ENCODE measurements around the gene TNRC18. TPM values are rescaled to one million over a fixed set of nuclear protein-coding genes. Genes with fewer than 3 reads are reported as not detected.

TNRC18 gene
- polyA plus RNA-seq, 1 of the 3 experiments (the other 2 are of a cell fraction): 34.4 TPM

GRCh38 chr7:5395246-5395645 is 28.4 kb downstream of the TNRC18 start:
- Histone ChIP-seq H3K9me2 (no peaks in the 10 kb centered on the region), H3F3A (replicated peaks; ENCODE audit: insufficient read depth) (peaks cover 6% of the 10 kb centered on the region), H3K9me3 (no peaks in the 10 kb centered on the region), H3K36me3 (replicated peaks in 1 of 2; ENCODE audit: control insufficient read depth in 1 of 2, insufficient read depth in 2 of 2, low read length in 1 of 2) (peaks cover 16 to 31% of the 10 kb centered on the region in 2 experiments), H3K4me2 (no peak overlapping the region), H3K4me1 (ENCODE audit: control insufficient read depth in 1 of 2, insufficient read depth in 2 of 2, low read depth in 1 of 2, low read length in 1 of 2) (no peaks in the 10 kb centered on the region), H3K4me3 (ENCODE audit: low read depth in 2 of 2, low read length in 1 of 2) (no peak overlapping the region), H3K27ac (ENCODE audit: low read depth in 2 of 2, low read length in 1 of 2) (no peak overlapping the region), H3K27me3 (ENCODE audit: insufficient read depth) (no peaks in the 10 kb centered on the region), H3K79me2 (ENCODE audit: insufficient read depth) (peaks cover 97% of the 10 kb centered on the region), H2AFZ (ENCODE audit: low read depth) (no peak overlapping the region), H4K20me1 (ENCODE audit: insufficient read depth) (peaks cover 98% of the 10 kb centered on the region), H3K9ac (no peak overlapping the region)
- WGBS (ENCODE audit: low lambda C conversion rate): 91% methylated on average over 13 of the region's 15 CpGs
- POLR2A ChIA-PET: no interaction called here
- DNase-seq: no peak
- TF ChIP-seq, protein P1, sequence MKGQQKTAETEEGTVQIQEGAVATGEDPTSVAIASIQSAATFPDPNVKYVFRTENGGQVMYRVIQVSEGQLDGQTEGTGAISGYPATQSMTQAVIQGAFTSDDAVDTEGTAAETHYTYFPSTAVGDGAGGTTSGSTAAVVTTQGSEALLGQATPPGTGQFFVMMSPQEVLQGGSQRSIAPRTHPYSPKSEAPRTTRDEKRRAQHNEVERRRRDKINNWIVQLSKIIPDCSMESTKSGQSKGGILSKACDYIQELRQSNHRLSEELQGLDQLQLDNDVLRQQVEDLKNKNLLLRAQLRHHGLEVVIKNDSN (IDR thresholded peaks at IDR 0.05; ENCODE audit: borderline replicate concordance, low read depth): no peak
- TF ChIP-seq EP300 (IDR thresholded peaks at IDR 0.05; ENCODE audit: borderline replicate concordance in 1 of 2, low read depth in 1 of 2, low read length in 1 of 2) (no peak), JUND (IDR thresholded peaks at IDR 0.05) (no peak), RAD21 (IDR thresholded peaks at IDR 0.05; ENCODE audit: low read length) (no peak)
- CTCF ChIA-PET: interaction anchor here (0.7 kb wide), 1 partner anchor 591 kb away, joined by 3 read pairs; no protein-coding TSS in a partner anchor

- Histone ChIP-seq H3K27ac (ENCODE audit: low read depth in 2 of 2, low read length in 1 of 2) (no peak overlapping the region), H3K4me2 (no peak overlapping the region), H3K79me2 (ENCODE audit: insufficient read depth) (peaks cover 97% of the 10 kb centered on the region), H3K9me2 (no peaks in the 10 kb centered on the region), H3K9ac (no peak overlapping the region), H3K27me3 (ENCODE audit: insufficient read depth) (no peaks in the 10 kb centered on the region), H2AFZ (ENCODE audit: low read depth) (no peak overlapping the region), H3K4me1 (ENCODE audit: control insufficient read depth in 1 of 2, insufficient read depth in 2 of 2, low read depth in 1 of 2, low read length in 1 of 2) (no peaks in the 10 kb centered on the region), H4K20me1 (ENCODE audit: insufficient read depth) (peaks cover 97% of the 10 kb centered on the region), H3K36me3 (replicated peaks in 1 of 2; ENCODE audit: control insufficient read depth in 1 of 2, insufficient read depth in 2 of 2, low read length in 1 of 2) (peaks cover 16 to 35% of the 10 kb centered on the region in 2 experiments), H3K4me3 (ENCODE audit: low read depth in 2 of 2, low read length in 1 of 2) (no peak overlapping the region), H3K9me3 (no peaks in the 10 kb centered on the region), H3F3A (replicated peaks; ENCODE audit: insufficient read depth) (peaks cover 6% of the 10 kb centered on the region)
- DNase-seq: peak; percentile 42
- TF ChIP-seq, protein P2, sequence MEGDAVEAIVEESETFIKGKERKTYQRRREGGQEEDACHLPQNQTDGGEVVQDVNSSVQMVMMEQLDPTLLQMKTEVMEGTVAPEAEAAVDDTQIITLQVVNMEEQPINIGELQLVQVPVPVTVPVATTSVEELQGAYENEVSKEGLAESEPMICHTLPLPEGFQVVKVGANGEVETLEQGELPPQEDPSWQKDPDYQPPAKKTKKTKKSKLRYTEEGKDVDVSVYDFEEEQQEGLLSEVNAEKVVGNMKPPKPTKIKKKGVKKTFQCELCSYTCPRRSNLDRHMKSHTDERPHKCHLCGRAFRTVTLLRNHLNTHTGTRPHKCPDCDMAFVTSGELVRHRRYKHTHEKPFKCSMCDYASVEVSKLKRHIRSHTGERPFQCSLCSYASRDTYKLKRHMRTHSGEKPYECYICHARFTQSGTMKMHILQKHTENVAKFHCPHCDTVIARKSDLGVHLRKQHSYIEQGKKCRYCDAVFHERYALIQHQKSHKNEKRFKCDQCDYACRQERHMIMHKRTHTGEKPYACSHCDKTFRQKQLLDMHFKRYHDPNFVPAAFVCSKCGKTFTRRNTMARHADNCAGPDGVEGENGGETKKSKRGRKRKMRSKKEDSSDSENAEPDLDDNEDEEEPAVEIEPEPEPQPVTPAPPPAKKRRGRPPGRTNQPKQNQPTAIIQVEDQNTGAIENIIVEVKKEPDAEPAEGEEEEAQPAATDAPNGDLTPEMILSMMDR (IDR thresholded peaks at IDR 0.05): no peak
- TF ChIP-seq MXI1 (IDR thresholded peaks at IDR 0.05; ENCODE audit: low read depth, low read length) (no peak), MAX (IDR thresholded peaks at IDR 0.05; ENCODE audit: low read depth) (no peak), NRF1 (IDR thresholded peaks at IDR 0.05; ENCODE audit: low read depth, low read length) (no peak), YY1 (IDR thresholded peaks at IDR 0.05; ENCODE audit: low read depth) (no peak), CHD2 (IDR thresholded peaks at IDR 0.05; ENCODE audit: low read length, partially characterized antibody) (no peak), FOXJ3 (CRISPR knock-in tag; IDR thresholded peaks at IDR 0.05) (no peak), NFIC (IDR thresholded peaks at IDR 0.05; ENCODE audit: borderline replicate concordance) (no peak), RCOR1 (IDR thresholded peaks at IDR 0.05; ENCODE audit: low read length) (no peak), GATA2 (CRISPR knock-in tag; IDR thresholded peaks at IDR 0.05) (no peak), JUND (IDR thresholded peaks at IDR 0.05) (no peak), TCF12 (IDR thresholded peaks at IDR 0.05) (no peak)
- TF ChIP-seq, protein P3, sequence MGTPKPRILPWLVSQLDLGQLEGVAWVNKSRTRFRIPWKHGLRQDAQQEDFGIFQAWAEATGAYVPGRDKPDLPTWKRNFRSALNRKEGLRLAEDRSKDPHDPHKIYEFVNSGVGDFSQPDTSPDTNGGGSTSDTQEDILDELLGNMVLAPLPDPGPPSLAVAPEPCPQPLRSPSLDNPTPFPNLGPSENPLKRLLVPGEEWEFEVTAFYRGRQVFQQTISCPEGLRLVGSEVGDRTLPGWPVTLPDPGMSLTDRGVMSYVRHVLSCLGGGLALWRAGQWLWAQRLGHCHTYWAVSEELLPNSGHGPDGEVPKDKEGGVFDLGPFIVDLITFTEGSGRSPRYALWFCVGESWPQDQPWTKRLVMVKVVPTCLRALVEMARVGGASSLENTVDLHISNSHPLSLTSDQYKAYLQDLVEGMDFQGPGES (IDR thresholded peaks at IDR 0.05; ENCODE audit: low read depth, low read length): no peak
- POLR2A ChIA-PET: no interaction called here
- 95% methylated on average over 20 of the region's 33 CpGs for WGBS (ENCODE audit: low lambda C conversion rate)
- CTCF ChIA-PET: interaction anchor here (1.0 to 1.6 kb wide), 4 partner anchors 11 to 56 kb away, joined by 3 to 7 read pairs (median 4); no protein-coding TSS in a partner anchor
Observed at GRCh38 chr7:5394264-5395105, 29.1 kb downstream of the TNRC18 start.

Measured in SK-N-SH (cell line).